Measurements from ENCODE around the gene AQP1.

The AQP1 gene

DNA sequence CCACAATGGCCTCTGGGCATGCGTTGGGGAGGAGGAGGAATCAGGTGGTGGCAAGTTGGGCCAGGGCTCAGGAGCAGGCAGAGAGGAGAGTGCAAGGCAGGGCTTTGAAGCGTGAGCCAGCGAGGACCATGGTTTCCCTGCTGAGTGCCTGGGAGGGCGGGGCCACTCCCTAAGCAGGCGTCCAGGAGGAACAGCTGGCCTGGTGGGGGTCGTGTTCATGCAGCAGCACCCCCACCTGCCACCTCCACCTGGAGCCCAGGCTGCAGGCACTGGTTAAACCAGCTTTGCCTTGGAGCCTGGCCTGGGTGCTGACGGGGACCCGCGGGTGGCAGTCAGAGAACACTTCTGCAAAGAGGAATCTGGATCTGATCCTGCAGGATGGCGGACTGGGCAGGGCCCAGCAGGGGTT is 24.2 kb upstream of the AQP1 start:
- 37% methylated on average over 10 of the region's 10 CpGs for WGBS
- H3K4me3 ChIP-seq (ENCODE audit: low read length) = no peak overlapping the region
- peaks cover 17% of the 10 kb centered on the region for H3K4me1 ChIP-seq (ENCODE audit: insufficient read depth, low read length)
- no peak overlapping the region for H3K9ac ChIP-seq (ENCODE audit: low read depth, low read length)
- H3K9me3 ChIP-seq (ENCODE audit: insufficient read depth, low read depth, low read length) = no peaks in the 10 kb centered on the region
- no peak overlapping the region for H3K27ac ChIP-seq (ENCODE audit: low read depth, low read length)
- H3K27me3 ChIP-seq (ENCODE audit: insufficient read depth, low read length) = no peaks in the 10 kb centered on the region
- H3K36me3 ChIP-seq (ENCODE audit: insufficient read depth, low read length) = no peaks in the 10 kb centered on the region

GRCh38 chr7:30888747-30889146 is 22.9 kb upstream of the AQP1 start:
- Histone ChIP-seq H3K9me3 (ENCODE audit: insufficient read depth, low read depth, low read length) (no peaks in the 10 kb centered on the region), H3K4me3 (ENCODE audit: low read length) (no peak overlapping the region), H3K36me3 (ENCODE audit: insufficient read depth, low read length) (no peaks in the 10 kb centered on the region), H3K9ac (ENCODE audit: low read depth, low read length) (no peak overlapping the region), H3K27me3 (ENCODE audit: insufficient read depth, low read length) (no peaks in the 10 kb centered on the region), H3K4me1 (ENCODE audit: insufficient read depth, low read length) (peaks cover 17% of the 10 kb centered on the region), H3K27ac (ENCODE audit: low read depth, low read length) (no peak overlapping the region)
- 53% methylated on average over 3 of the region's 3 CpGs for WGBS

GRCh38 chr7:30890226-30890625 is 21.4 kb upstream of the AQP1 start:
- Histone ChIP-seq H3K4me3 (ENCODE audit: low read length) (no peak overlapping the region), H3K27me3 (ENCODE audit: insufficient read depth, low read length) (no peaks in the 10 kb centered on the region), H3K27ac (ENCODE audit: low read depth, low read length) (no peak overlapping the region), H3K9me3 (ENCODE audit: insufficient read depth, low read depth, low read length) (no peaks in the 10 kb centered on the region), H3K36me3 (ENCODE audit: insufficient read depth, low read length) (no peaks in the 10 kb centered on the region), H3K4me1 (ENCODE audit: insufficient read depth, low read length) (peaks cover 17% of the 10 kb centered on the region), H3K9ac (ENCODE audit: low read depth, low read length) (no peak overlapping the region)
- WGBS = 91% methylated on average over 7 of the region's 7 CpGs

DNA sequence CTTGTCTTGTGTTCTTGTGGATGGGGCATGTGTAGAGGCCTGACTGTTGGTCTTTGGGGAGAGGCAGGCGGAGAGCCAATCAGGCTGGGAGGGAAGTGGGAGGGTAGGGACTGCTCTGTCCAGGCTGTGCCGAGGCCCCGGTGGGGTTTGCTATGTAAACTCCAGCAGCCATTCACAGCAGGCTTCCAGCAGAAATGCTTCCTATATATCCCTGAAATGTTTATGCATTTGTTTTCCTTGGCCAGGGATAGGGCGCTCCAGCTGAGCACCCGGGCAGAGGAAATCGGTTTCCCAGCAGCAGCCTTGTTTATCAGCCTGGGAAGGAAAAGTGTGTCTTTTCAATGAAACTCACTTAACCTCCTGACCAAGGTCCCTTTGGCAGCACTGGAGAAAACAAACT is 18.3 kb upstream of the AQP1 start:
- Histone ChIP-seq H3K27ac (ENCODE audit: low read depth, low read length) (no peak overlapping the region), H3K9ac (ENCODE audit: low read depth, low read length) (no peak overlapping the region)
- WGBS = 79% methylated on average over 6 of the region's 6 CpGs

DNA sequence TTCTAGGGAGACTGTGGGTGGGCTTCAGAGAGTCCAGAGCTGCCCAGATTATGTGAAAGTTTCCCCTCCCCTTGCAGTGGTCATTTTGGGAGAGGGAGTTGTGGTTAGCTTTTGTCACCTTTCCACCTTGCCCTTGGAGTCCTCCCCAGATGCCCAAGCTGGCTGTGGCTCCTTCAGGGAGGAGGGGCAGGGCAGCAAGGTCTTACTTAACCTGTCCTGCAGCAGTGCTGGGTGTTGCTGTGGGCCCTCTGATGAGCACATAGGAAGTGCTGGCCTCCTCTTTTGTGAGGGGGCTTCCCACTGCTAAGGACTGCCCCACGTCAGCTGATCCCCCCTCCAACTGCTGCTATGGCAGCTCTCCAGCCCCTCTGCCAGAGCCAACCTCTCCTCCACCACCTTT is 17.6 kb upstream of the AQP1 start:
- H3K4me1 ChIP-seq (ENCODE audit: insufficient read depth, low read length) = no peaks in the 10 kb centered on the region
- no peak overlapping the region for H3K4me3 ChIP-seq (ENCODE audit: low read length)
- no peaks in the 10 kb centered on the region for H3K27me3 ChIP-seq (ENCODE audit: insufficient read depth, low read length)
- H3K27ac ChIP-seq (ENCODE audit: low read depth, low read length) = no peak overlapping the region
- WGBS = 91% methylated on average over 1 of the region's 1 CpG
- H3K9ac ChIP-seq (ENCODE audit: low read depth, low read length) = no peak overlapping the region
- no peaks in the 10 kb centered on the region for H3K9me3 ChIP-seq (ENCODE audit: insufficient read depth, low read depth, low read length)
- no peaks in the 10 kb centered on the region for H3K36me3 ChIP-seq (ENCODE audit: insufficient read depth, low read length)

More for the DNA sequence above, 18.3 kb upstream of the AQP1 start:
- Histone ChIP-seq H3K9me3 (ENCODE audit: insufficient read depth, low read depth, low read length) (no peaks in the 10 kb centered on the region), H3K27me3 (ENCODE audit: insufficient read depth, low read length) (no peaks in the 10 kb centered on the region), H3K4me3 (ENCODE audit: low read length) (no peak overlapping the region), H3K4me1 (ENCODE audit: insufficient read depth, low read length) (peaks cover 4% of the 10 kb centered on the region; the same call in 1 of the 2 replicates), H3K36me3 (ENCODE audit: insufficient read depth, low read length) (no peaks in the 10 kb centered on the region)

GRCh38 chr7:30894866-30895605 is 16.6 kb upstream of the AQP1 start:
- Histone ChIP-seq H3K4me3 (ENCODE audit: low read length) (no peak overlapping the region), H3K4me1 (ENCODE audit: insufficient read depth, low read length) (no peaks in the 10 kb centered on the region), H3K36me3 (ENCODE audit: insufficient read depth, low read length) (no peaks in the 10 kb centered on the region), H3K9ac (ENCODE audit: low read depth, low read length) (no peak overlapping the region), H3K9me3 (ENCODE audit: insufficient read depth, low read depth, low read length) (no peaks in the 10 kb centered on the region), H3K27ac (ENCODE audit: low read depth, low read length) (no peak overlapping the region), H3K27me3 (ENCODE audit: insufficient read depth, low read length) (no peaks in the 10 kb centered on the region)
- WGBS = 87% methylated on average over 14 of the region's 14 CpGs

DNA sequence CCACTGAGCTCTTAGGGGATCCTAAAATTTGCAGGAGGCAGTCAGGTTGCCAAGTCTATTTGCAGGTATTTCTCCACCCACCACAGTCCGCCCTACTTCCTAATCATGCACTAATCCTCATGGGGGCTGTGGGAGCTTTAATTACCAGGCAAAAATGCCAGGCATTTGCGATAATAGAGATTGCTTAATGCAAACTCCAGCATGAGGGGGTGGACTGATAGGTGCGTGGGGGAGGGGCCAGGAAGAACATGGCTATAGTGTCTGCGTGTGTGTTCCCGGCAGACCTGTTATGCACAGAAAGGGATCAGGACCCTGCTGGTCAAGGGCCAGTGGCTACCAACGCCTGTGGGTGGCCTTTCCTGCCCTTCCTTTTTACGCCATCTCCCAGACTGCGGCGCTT is 15.6 kb upstream of the AQP1 start:
- Histone ChIP-seq H3K27ac (ENCODE audit: low read depth, low read length) (no peak overlapping the region), H3K36me3 (ENCODE audit: insufficient read depth, low read length) (no peaks in the 10 kb centered on the region), H3K4me1 (ENCODE audit: insufficient read depth, low read length) (no peaks in the 10 kb centered on the region), H3K9me3 (ENCODE audit: insufficient read depth, low read depth, low read length) (no peaks in the 10 kb centered on the region), H3K9ac (ENCODE audit: low read depth, low read length) (no peak overlapping the region), H3K27me3 (ENCODE audit: insufficient read depth, low read length) (no peaks in the 10 kb centered on the region), H3K4me3 (ENCODE audit: low read length) (no peak overlapping the region)
- whole genome bisulfite sequencing = 85% methylated on average over 9 of the region's 9 CpGs

- 82% methylated on average over 13 of the region's 13 CpGs for WGBS
Measured at GRCh38 chr7:30896783-30897637, 14.6 kb upstream of the AQP1 start.

GRCh38 chr7:30897770-30898169 is 13.9 kb upstream of the AQP1 start:
- Histone ChIP-seq H3K27ac (ENCODE audit: low read depth, low read length) (no peak overlapping the region), H3K9ac (ENCODE audit: low read depth, low read length) (no peak overlapping the region), H3K27me3 (ENCODE audit: insufficient read depth, low read length) (no peaks in the 10 kb centered on the region), H3K4me3 (ENCODE audit: low read length) (no peak overlapping the region), H3K36me3 (ENCODE audit: insufficient read depth, low read length) (no peaks in the 10 kb centered on the region), H3K9me3 (ENCODE audit: insufficient read depth, low read depth, low read length) (no peaks in the 10 kb centered on the region), H3K4me1 (ENCODE audit: insufficient read depth, low read length) (no peaks in the 10 kb centered on the region)
- 83% methylated on average over 2 of the region's 2 CpGs for WGBS

More at GRCh38 chr7:30896783-30897637, 14.6 kb upstream of the AQP1 start:
- Histone ChIP-seq H3K9me3 (ENCODE audit: insufficient read depth, low read depth, low read length) (no peaks in the 10 kb centered on the region), H3K4me1 (ENCODE audit: insufficient read depth, low read length) (no peaks in the 10 kb centered on the region), H3K27me3 (ENCODE audit: insufficient read depth, low read length) (no peaks in the 10 kb centered on the region), H3K4me3 (ENCODE audit: low read length) (no peak overlapping the region), H3K9ac (ENCODE audit: low read depth, low read length) (no peak overlapping the region), H3K27ac (ENCODE audit: low read depth, low read length) (no peak overlapping the region), H3K36me3 (ENCODE audit: insufficient read depth, low read length) (no peaks in the 10 kb centered on the region)

DNA sequence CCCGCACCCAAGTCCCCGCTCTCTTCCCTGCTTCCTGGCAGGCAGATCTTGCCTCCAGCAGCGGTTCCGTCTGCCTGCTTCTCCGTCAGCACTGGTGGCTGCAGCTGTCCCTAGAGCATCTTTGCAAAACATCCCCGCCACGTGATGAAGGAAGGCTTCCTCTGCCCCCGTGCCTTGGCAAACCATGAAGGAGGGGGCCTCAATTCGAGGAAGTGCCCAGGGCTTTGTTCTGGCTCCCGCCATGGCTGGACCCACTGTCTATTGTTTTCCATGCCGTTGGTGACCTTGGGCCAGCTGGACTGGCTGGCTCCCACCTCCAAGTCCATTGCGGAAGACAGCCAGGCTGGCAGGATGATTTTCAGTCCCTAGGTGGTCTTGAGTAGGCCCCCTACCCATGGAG is 13.2 kb upstream of the AQP1 start:
- H3K27me3 ChIP-seq (ENCODE audit: insufficient read depth, low read length) = no peaks in the 10 kb centered on the region
- H3K9ac ChIP-seq (ENCODE audit: low read depth, low read length) = no peak overlapping the region
- no peak overlapping the region for H3K4me3 ChIP-seq (ENCODE audit: low read length)
- H3K9me3 ChIP-seq (ENCODE audit: insufficient read depth, low read depth, low read length) = no peaks in the 10 kb centered on the region
- 88% methylated on average over 12 of the region's 12 CpGs for WGBS
- H3K27ac ChIP-seq (ENCODE audit: low read depth, low read length) = no peak overlapping the region
- no peaks in the 10 kb centered on the region for H3K36me3 ChIP-seq (ENCODE audit: insufficient read depth, low read length)
- H3K4me1 ChIP-seq (ENCODE audit: insufficient read depth, low read length) = no peaks in the 10 kb centered on the region

GRCh38 chr7:30899066-30899465 is 12.6 kb upstream of the AQP1 start:
- Histone ChIP-seq H3K27ac (ENCODE audit: low read depth, low read length) (no peak overlapping the region), H3K36me3 (ENCODE audit: insufficient read depth, low read length) (no peaks in the 10 kb centered on the region)
- 94% methylated on average over 7 of the region's 7 CpGs for WGBS

More at GRCh38 chr7:30899066-30899465, 12.6 kb upstream of the AQP1 start:
- H3K27me3 ChIP-seq (ENCODE audit: insufficient read depth, low read length) = no peaks in the 10 kb centered on the region
- H3K9ac ChIP-seq (ENCODE audit: low read depth, low read length) = no peak overlapping the region
- H3K4me3 ChIP-seq (ENCODE audit: low read length) = no peak overlapping the region
- H3K9me3 ChIP-seq (ENCODE audit: insufficient read depth, low read depth, low read length) = no peaks in the 10 kb centered on the region
- H3K4me1 ChIP-seq (ENCODE audit: insufficient read depth, low read length) = no peaks in the 10 kb centered on the region

All from HUES64 (cell line).